HepG2 (cell line): ENCODE measurements around the gene S100P. TPM values are rescaled to one million over a fixed set of nuclear protein-coding genes. Genes with fewer than 3 reads are reported as not detected.

Source experiments
- ATAC-seq: fragments of 200-7000 bp; cut with Tn5 transposase; 3 replicates; pipeline ENCODE4 v1.9.1; 2020; ENCODE audit warnings: mild to moderate bottlenecking, moderate library complexity
- BruUV-seq: library from RNA; stranded (reverse); fragments of 400-500 nt; replicated peaks from 2 replicates; lab custom pipeline; 2021; lab: Mats Ljungman, UMichigan
- CTCF ChIA-PET: fragments of 300-600 bp; formaldehyde crosslinking; extraction: SDS; loops from one replicate; lab custom pipeline; 2021; ENCODE audit warnings: low total read pairs, inconsistent platforms, low intra/inter-chr PET ratio; lab: Yijun Ruan, JAX
- POLR2A ChIA-PET: fragments of 350-600 bp; sonication (Branson Sonifier 250); formaldehyde crosslinking; loops from one replicate; lab custom pipeline; 2020; ENCODE audit warnings: antibody characterized with exemption, inconsistent platforms; lab: Yijun Ruan, JAX
- DNase-seq: peaks from one replicate; pipeline ENCODE4 v3.0.0-alpha.2; 2015; ENCODE audit warnings: low spot score
- FAIRE-seq: peaks from 3 replicates; lab custom pipeline; 2011; peaks lifted over from hg19 to GRCh38; lab: Jason Lieb, UNC
- H2AFZ ChIP-seq: one replicate; pipeline ENCODE4 v1.6.1; 2011; ENCODE audit warnings: low read length, inconsistent platforms
- H3K27ac ChIP-seq: fragments of 300-600 bp; 3 replicates; pipeline ENCODE4 v1.8.0; 2011; ENCODE audit warnings: mixed run types, mild to moderate bottlenecking, mixed read lengths, low read length, inconsistent platforms; ENCODE audit not compliant: insufficient read depth; ENCODE audit errors: extremely low read length
- H3K27me3 ChIP-seq, 2 experiments: fragments of 200-600 bp in 1 of 2; 2 replicates in 1 of 2; 3 replicates in 1 of 2; pipeline versions ENCODE4 v1.6.0 to v1.8.0; 2011; ENCODE audit warnings: low read length in 2 of 2, mild to moderate bottlenecking in 2 of 2, moderate library complexity in 2 of 2, inconsistent platforms in 1 of 2; ENCODE audit not compliant: insufficient read depth in 2 of 2, control insufficient read depth in 1 of 2
- H3K36me3 ChIP-seq, 2 experiments: fragments of 200-600 bp in 1 of 2; replicated peaks in 1 of 2; 2 replicates in 1 of 2; 3 replicates in 1 of 2; pipeline versions ENCODE4 v1.5.1 to v1.8.0; 2011; ENCODE audit warnings: low read length in 2 of 2, inconsistent platforms in 1 of 2; ENCODE audit not compliant: insufficient read depth in 2 of 2, control insufficient read depth in 1 of 2
- H3K4me1 ChIP-seq: 2 replicates; pipeline ENCODE4 v1.5.1; 2012; ENCODE audit warnings: low read length, inconsistent platforms; ENCODE audit not compliant: insufficient read depth
- H3K4me2 ChIP-seq: 2 replicates; pipeline ENCODE4 v1.6.0; 2011; ENCODE audit warnings: low read depth, low read length, inconsistent platforms
- H3K4me3 ChIP-seq, 3 experiments: fragments of 200-600 bp in 1 of 3; sonication (generic), shearing (Covaris generic) in 1 of 3; replicated peaks in 1 of 3; 2 replicates each; pipeline ENCODE4 v1.5.1; 2011 to 2016; ENCODE audit warnings: low read length in 3 of 3, inconsistent platforms in 2 of 3, low read depth in 2 of 3, mild to moderate bottlenecking in 2 of 3, control low read depth in 1 of 3, mixed read lengths in 1 of 3; ENCODE audit not compliant: insufficient read depth in 1 of 3
- H3K79me2 ChIP-seq: one replicate; pipeline ENCODE4 v1.6.1; 2011; ENCODE audit warnings: low read length, inconsistent platforms; ENCODE audit not compliant: insufficient read depth
- H3K9ac ChIP-seq: 2 replicates; pipeline ENCODE4 v1.6.0; 2011; ENCODE audit warnings: mild to moderate bottlenecking, low read depth, low read length, inconsistent platforms; ENCODE audit not compliant: insufficient read depth
- H3K9me3 ChIP-seq: 2 replicates; pipeline ENCODE4 v1.5.1; 2012; ENCODE audit warnings: mild to moderate bottlenecking, low read length
- H4K20me1 ChIP-seq: 2 replicates; pipeline ENCODE4 v1.6.0; 2011; ENCODE audit warnings: inconsistent platforms, mild to moderate bottlenecking, low read length, moderate library complexity; ENCODE audit not compliant: insufficient read depth
- ZNF180 ChIP-seq: sonication (generic); formaldehyde crosslinking; IDR thresholded peaks from 2 replicates; pipeline ENCODE4 v1.4.0; 2020; ENCODE audit warnings: low read depth, missing genetic modification reagents, borderline replicate concordance
- ZNF546 ChIP-seq: sonication (generic); formaldehyde crosslinking; conservative IDR thresholded peaks from 2 replicates; pipeline ENCODE4 v1.8.1; 2023; ENCODE audit warnings: mild to moderate bottlenecking, missing genetic modification reagents
- WGBS: methylation state at CpG from one replicate; pipeline ENCODE4 v1.1.6; 2017; ENCODE audit warnings: low lambda C conversion rate; 5-methylcytosine and 5-hydroxymethylcytosine counted together
- in situ Hi-C: cut with HindIII; loops from 2 replicates; pipeline ENCODE4 v1.10.0; 2017; ENCODE audit warnings: low pct_unique_long_range_greater_than_20kb; ENCODE audit not compliant: extremely low pct_ligation_motif_present
- intact Hi-C: fragments of 100-400 bp; cut with micrococcal nuclease; formaldehyde crosslinking; loops from one replicate; pipeline ENCODE4 v1.10.0; 2022; ENCODE audit not compliant: unreplicated experiment
- polyA plus RNA-seq, 8 experiments: library from polyadenylated mRNA; depleted of rRNA in 3 of 8; stranded (reverse) in 7 of 8; unstranded in 1 of 8; fragments of >200 nt; fragmentation: Illumina TruSeq in 4 of 8; extraction: Trizol in 4 of 8; gene quantifications; 2 replicates each; pipeline versions ENCODE4 v1.2.1 to v1.2.3, GENCODE V29; 2011 to 2016; ENCODE audit warnings: low read depth in 4 of 8, missing spikeins in 1 of 8, mixed read lengths in 1 of 8; ENCODE audit not compliant: insufficient read depth in 1 of 8
- total RNA-seq, 5 experiments: library from RNA; depleted of rRNA; stranded (reverse); fragments of >200 nt; fragmentation: Illumina TruSeq; extraction: Trizol; gene quantifications; 2 replicates each; pipeline ENCODE4 v1.2.3, GENCODE V29; 2016; ENCODE audit warnings: low read depth in 1 of 5
- TF ChIP-seq, protein P1 (sequence below): sonication (generic); formaldehyde crosslinking; IDR thresholded peaks from 2 replicates; pipeline ENCODE4 v1.8.1; 2023; ENCODE audit warnings: missing genetic modification reagents, inconsistent platforms, borderline replicate concordance

S100P gene
- total and polyA plus RNA-seq, 2 of the 13 experiments (the other 11 are each of a cell fraction or from before 2014, with no cell fraction given) = 278 to 1,649 TPM

DNA sequence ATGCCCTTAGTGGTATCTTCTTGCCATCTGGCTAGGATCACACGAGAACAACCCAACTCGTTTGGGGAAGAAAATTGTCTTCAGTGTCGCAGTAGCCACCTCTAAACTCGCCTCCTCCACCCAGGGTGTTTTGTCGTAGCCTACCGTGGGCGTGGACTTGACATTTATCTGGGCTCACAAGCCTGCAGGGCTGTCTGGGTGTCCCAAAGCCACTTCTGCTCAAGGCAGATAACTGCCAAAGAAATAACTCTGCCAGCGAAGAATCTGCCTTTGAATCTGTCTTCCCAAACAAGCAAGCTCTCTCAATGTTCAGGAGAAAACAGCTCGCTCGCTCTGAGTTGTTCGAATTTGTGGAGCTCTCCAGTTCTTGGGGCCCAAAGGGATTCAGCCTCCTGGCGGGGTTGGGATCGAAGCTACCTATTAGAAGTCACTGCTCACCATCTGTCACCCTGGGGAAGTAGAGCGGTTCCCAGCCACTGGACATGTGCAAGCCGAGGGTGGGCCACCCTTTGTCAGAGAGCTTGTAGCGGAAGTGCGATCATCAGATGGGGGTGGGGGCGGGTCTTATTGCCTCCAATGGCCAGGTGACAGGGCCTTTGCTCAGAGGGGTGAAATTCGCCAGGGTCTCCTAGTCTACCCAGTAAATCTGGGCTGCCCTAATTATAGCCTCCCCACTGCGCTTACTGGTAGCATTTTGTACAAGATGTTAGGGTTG lies 37.1 kb downstream of the S100P start:
- H3K4me2 ChIP-seq = no peak overlapping the region
- intact Hi-C loops = loop anchor here (5.0 kb wide), 1 partner anchor 52 kb away; the partner anchor contains the start of gene KIAA0232
- peak overlapping the region; percentile 96 for H3K27ac ChIP-seq
- in situ Hi-C loops = no loop called here
- H3K79me2 ChIP-seq = no peaks in the 10 kb centered on the region
- BruUV-seq = no TSS peak
- FAIRE-seq = no peak
- no peak overlapping the region for H2AFZ ChIP-seq
- no peaks in the 10 kb centered on the region for H3K9me3 ChIP-seq
- ChIA-PET CTCF (no interaction called here), POLR2A (interaction anchor here (0.6 kb wide), 1 partner anchor 146 kb away, joined by 3 read pairs; no protein-coding TSS in a partner anchor)
- H3K9ac ChIP-seq = no peak overlapping the region
- TF ChIP-seq, protein P1, sequence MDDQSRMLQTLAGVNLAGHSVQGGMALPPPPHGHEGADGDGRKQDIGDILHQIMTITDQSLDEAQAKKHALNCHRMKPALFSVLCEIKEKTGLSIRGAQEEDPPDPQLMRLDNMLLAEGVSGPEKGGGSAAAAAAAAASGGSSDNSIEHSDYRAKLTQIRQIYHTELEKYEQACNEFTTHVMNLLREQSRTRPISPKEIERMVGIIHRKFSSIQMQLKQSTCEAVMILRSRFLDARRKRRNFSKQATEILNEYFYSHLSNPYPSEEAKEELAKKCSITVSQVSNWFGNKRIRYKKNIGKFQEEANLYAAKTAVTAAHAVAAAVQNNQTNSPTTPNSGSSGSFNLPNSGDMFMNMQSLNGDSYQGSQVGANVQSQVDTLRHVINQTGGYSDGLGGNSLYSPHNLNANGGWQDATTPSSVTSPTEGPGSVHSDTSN (CRISPR knock-in tag) = no peak
- TF ChIP-seq, all 625 proteins: peak for 0
- H3K36me3 ChIP-seq = no peaks in the 10 kb centered on the region
- no peaks in the 10 kb centered on the region for H4K20me1 ChIP-seq
- ATAC-seq = no peak
- DNase-seq = no peak
- H3K27me3 ChIP-seq = no peaks in the 10 kb centered on the region
- H3K4me3 ChIP-seq = no peak overlapping the region
- 90% methylated on average over 10 of the region's 20 CpGs for WGBS
- H3K4me1 ChIP-seq = peaks cover 80% of the 10 kb centered on the region

DNA sequence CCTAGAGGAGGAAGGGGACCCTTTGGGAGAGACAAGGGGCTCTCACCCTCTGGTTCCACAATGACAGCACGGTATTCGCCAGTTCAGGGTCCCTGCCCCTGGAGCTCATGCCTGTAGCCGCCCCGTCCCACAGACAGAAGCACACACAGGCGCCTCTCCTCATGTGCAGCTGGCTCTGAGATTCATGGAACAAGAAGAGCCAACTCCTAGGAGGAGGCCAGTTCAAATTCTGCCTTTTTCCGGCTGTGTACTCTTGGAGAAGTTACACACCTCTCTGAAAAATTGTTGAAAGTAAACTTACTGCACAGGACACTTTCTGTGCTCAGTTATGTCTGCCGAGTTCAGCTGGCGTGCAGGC lies 37.6 kb downstream of the S100P start:
- DNase-seq (no peak), ATAC-seq (no peak), FAIRE-seq (no peak)
- POLR2A ChIA-PET = no interaction called here
- no TSS peak for BruUV-seq
- H3K36me3 ChIP-seq = no peaks in the 10 kb centered on the region
- no peak overlapping the region for H2AFZ ChIP-seq
- H3K27ac ChIP-seq = peak overlapping the region; percentile 96
- no peak overlapping the region for H3K4me2 ChIP-seq
- CTCF ChIA-PET = no interaction called here
- no peaks in the 10 kb centered on the region for H4K20me1 ChIP-seq
- no peak overlapping the region for H3K9ac ChIP-seq
- TF ChIP-seq ZNF180 (CRISPR knock-in tag) = no peak
- no peak for TF ChIP-seq ZNF546 (CRISPR knock-in tag)
- no peak overlapping the region for H3K4me3 ChIP-seq
- intact Hi-C loops (loop anchor here (5.0 kb wide), 1 partner anchor 51 kb away; the partner anchor contains the start of gene KIAA0232), in situ Hi-C loops (no loop called here)
- H3K79me2 ChIP-seq = no peaks in the 10 kb centered on the region
- no peaks in the 10 kb centered on the region for H3K27me3 ChIP-seq
- H3K4me1 ChIP-seq = peaks cover 82% of the 10 kb centered on the region
- H3K9me3 ChIP-seq = no peaks in the 10 kb centered on the region
- WGBS = 94% methylated on average over 3 of the region's 8 CpGs
